ENCODE results near the gene SATB1.

Gene SATB1

GRCh38 chr3:18431266-18431665 lies 6.1 kb upstream of the SATB1 start (continued):
- no peak for TF ChIP-seq ZNF214 (tag by site-specific recombination; IDR thresholded peaks at IDR 0.05; ENCODE audit: borderline replicate concordance)
- TF ChIP-seq ZNF10 (tag by site-specific recombination; IDR thresholded peaks at IDR 0.05), result no peak
- TF ChIP-seq ZBTB17 (tag by site-specific recombination; IDR thresholded peaks at IDR 0.05), result no peak
- no peak for TF ChIP-seq ZNF423 (tag by site-specific recombination; IDR thresholded peaks at IDR 0.05)
- no peak for TF ChIP-seq YY2 (tag by site-specific recombination; IDR thresholded peaks at IDR 0.05)

- Histone ChIP-seq H3K4me3 (ENCODE audit: low read depth, low read length) (no peak overlapping the region), H3K9me3 (ENCODE audit: control insufficient read depth, insufficient read depth, low read depth, low read length) (no peaks in the 10 kb centered on the region), H3K27ac (ENCODE audit: extremely low read depth, low read depth, low read length) (no peak overlapping the region), H3K4me1 (ENCODE audit: control insufficient read depth, insufficient read depth, low read length) (peaks cover 11% of the 10 kb centered on the region), H3K36me3 (ENCODE audit: control insufficient read depth in 2 of 2, insufficient read depth in 1 of 2, low read length in 2 of 2) (no peaks in the 10 kb centered on the region)
- ChIA-PET POLR2A (no interaction called here), CTCF (no interaction called here)
- no peak for TF ChIP-seq ZNF571 (tag by site-specific recombination; IDR thresholded peaks at IDR 0.05)
- TF ChIP-seq ZNF335 (tag by site-specific recombination; conservative IDR thresholded peaks at IDR 0.05), result 0 out of 2 replicates have a peak, but pooled peaks have one; percentile 13
Measured at GRCh38 chr3:18428991-18429745, 4.0 kb upstream of the SATB1 start.

GRCh38 chr3:18428036-18428435 lies 2.9 kb upstream of the SATB1 start:
- no peaks in the 10 kb centered on the region for H3K9me3 ChIP-seq (ENCODE audit: control insufficient read depth, insufficient read depth, low read depth, low read length)
- H3K36me3 ChIP-seq (ENCODE audit: control insufficient read depth in 2 of 2, insufficient read depth in 1 of 2, low read length in 2 of 2), result no peaks in the 10 kb centered on the region
- H3K4me1 ChIP-seq (ENCODE audit: control insufficient read depth, insufficient read depth, low read length), result peaks cover 11% of the 10 kb centered on the region
- CTCF ChIA-PET, result no interaction called here
- POLR2A ChIA-PET, result no interaction called here
- H3K4me3 ChIP-seq (ENCODE audit: low read depth, low read length), result no peak overlapping the region
- TF ChIP-seq ZNF23 (tag by site-specific recombination; IDR thresholded peaks at IDR 0.05; ENCODE audit: borderline replicate concordance) (no peak), PRDM10 (tag by site-specific recombination; IDR thresholded peaks at IDR 0.05) (peak; percentile 82), ZEB2 (tag by site-specific recombination; IDR thresholded peaks at IDR 0.05) (no peak), ZNF112 (tag by site-specific recombination; IDR thresholded peaks at IDR 0.05) (no peak), ZNF549 (tag by site-specific recombination; IDR thresholded peaks at IDR 0.05) (no peak), ZNF600 (tag by site-specific recombination; IDR thresholded peaks at IDR 0.05) (no peak), ZNF529 (tag by site-specific recombination; IDR thresholded peaks at IDR 0.05; ENCODE audit: insufficient replicate concordance) (no peak), ZNF473 (tag by site-specific recombination; IDR thresholded peaks at IDR 0.05) (no peak), ZNF2 (tag by site-specific recombination; IDR thresholded peaks at IDR 0.05) (no peak), ZNF10 (tag by site-specific recombination; IDR thresholded peaks at IDR 0.05) (peak; percentile 78), ZNF248 (tag by site-specific recombination; IDR thresholded peaks at IDR 0.05) (no peak), ZNF335 (tag by site-specific recombination; conservative IDR thresholded peaks at IDR 0.05) (peak; percentile 57), EGR2 (tag by site-specific recombination; IDR thresholded peaks at IDR 0.05; ENCODE audit: low read depth) (no peak), ZNF138 (tag by site-specific recombination; IDR thresholded peaks at IDR 0.05; ENCODE audit: borderline replicate concordance) (no peak), ZNF366 (tag by site-specific recombination; conservative IDR thresholded peaks at IDR 0.05) (no peak), ZNF146 (tag by site-specific recombination; IDR thresholded peaks at IDR 0.05) (no peak), ZFHX2 (tag by site-specific recombination; conservative IDR thresholded peaks at IDR 0.05) (no peak), ZNF19 (tag by site-specific recombination; IDR thresholded peaks at IDR 0.05; ENCODE audit: low read depth) (no peak)
- H3K27ac ChIP-seq (ENCODE audit: extremely low read depth, low read depth, low read length), result no peak overlapping the region
